ENCODE results near the gene KRT83. TPM values are rescaled to one million over a fixed set of nuclear protein-coding genes. Genes with fewer than 3 reads are reported as not detected.

The KRT83 gene
- total and polyA plus RNA-seq, 8 donors: not detected

GRCh38 chr12:52313926-52314325 lies 7.3 kb downstream of the KRT83 start:
- no peak for TF ChIP-seq CTCF (IDR thresholded peaks at IDR 0.05)
- 74 to 76% methylated on average over 9 of the region's 9 CpGs for WGBS, 2 donors
- ATAC-seq: no peak
- H3K27ac ChIP-seq: no peak overlapping the region
- no peaks in the 10 kb centered on the region for H3K9me3 ChIP-seq
- no peak for FAIRE-seq
- H3K27me3 ChIP-seq: no peaks in the 10 kb centered on the region
- H3K36me3 ChIP-seq: no peaks in the 10 kb centered on the region
- intact Hi-C loops (cut with DNase I): no loop called here
- H3K4me3 ChIP-seq: no peak overlapping the region
- no peaks in the 10 kb centered on the region for H3K4me1 ChIP-seq
- no peak for DNase-seq

- Histone ChIP-seq H3K4me1 (no peaks in the 10 kb centered on the region), H3K27ac (no peak overlapping the region), H3K4me3 (no peak overlapping the region), H3K9me3 (no peaks in the 10 kb centered on the region), H3K36me3 (no peaks in the 10 kb centered on the region), H3K27me3 (no peaks in the 10 kb centered on the region)
- ATAC-seq: no peak
- intact Hi-C loops (cut with DNase I): no loop called here
- no peak for FAIRE-seq
- DNase-seq: no peak
- TF ChIP-seq CTCF (IDR thresholded peaks at IDR 0.05): no peak
- WGBS, 2 donors: 53 to 63% methylated on average over 3 of the region's 3 CpGs
Observed at GRCh38 chr12:52313461-52313860, 7.7 kb downstream of the KRT83 start.

GRCh38 chr12:52312086-52312485 lies 9.1 kb downstream of the KRT83 start:
- Histone ChIP-seq H3K27me3 (no peaks in the 10 kb centered on the region), H3K36me3 (no peaks in the 10 kb centered on the region), H3K4me3 (no peak overlapping the region), H3K27ac (no peak overlapping the region), H3K9me3 (no peaks in the 10 kb centered on the region), H3K4me1 (no peaks in the 10 kb centered on the region)
- DNase-seq (no peak), ATAC-seq (no peak), FAIRE-seq (no peak)
- intact Hi-C loops (cut with DNase I): no loop called here
- 66 to 69% methylated on average over 4 of the region's 4 CpGs for WGBS, 2 donors
- no peak for TF ChIP-seq CTCF (IDR thresholded peaks at IDR 0.05)

GRCh38 chr12:52311285-52311648 lies 9.9 kb downstream of the KRT83 start:
- Histone ChIP-seq H3K36me3 (no peaks in the 10 kb centered on the region), H3K4me1 (no peaks in the 10 kb centered on the region), H3K27me3 (no peaks in the 10 kb centered on the region), H3K9me3 (no peaks in the 10 kb centered on the region), H3K4me3 (no peak overlapping the region), H3K27ac (no peak overlapping the region)
- intact Hi-C loops (cut with DNase I): no loop called here
- 83 to 86% methylated on average over 3 of the region's 3 CpGs for WGBS, 2 donors
- FAIRE-seq: no peak
- no peak for TF ChIP-seq CTCF (IDR thresholded peaks at IDR 0.05)
- no peak for DNase-seq
- no peak for ATAC-seq

- Histone ChIP-seq H3K9me3 (no peaks in the 10 kb centered on the region), H3K36me3 (no peaks in the 10 kb centered on the region), H3K4me1 (no peaks in the 10 kb centered on the region), H3K27me3 (no peaks in the 10 kb centered on the region), H3K27ac (no peak overlapping the region), H3K4me3 (no peak overlapping the region)
- no peak for DNase-seq
- intact Hi-C loops (cut with DNase I): no loop called here
- no peak for FAIRE-seq
- 68 to 75% methylated on average over 5 of the region's 5 CpGs for WGBS, 2 donors
- TF ChIP-seq CTCF (IDR thresholded peaks at IDR 0.05): no peak
- ATAC-seq: no peak
Observed at GRCh38 chr12:52310622-52311284, 10.4 kb downstream of the KRT83 start.
